HG03060 (cell line): ENCODE measurements around the gene CNFN.
A peak's percentile ranks its signal among the peaks of the same experiment; 100 is the strongest.

Source experiments
- ATAC-seq: cut with Tn5 transposase; IDR thresholded peaks from one replicate; pipeline ENCODE4 v1.9.1; 2021; ENCODE audit warnings: low read depth, moderate number of reproducible peaks; ENCODE audit not compliant: unreplicated experiment

CNFN gene

GRCh38 chr19:42410371-42410770 lies 20.3 kb upstream of the CNFN start:
- ATAC-seq: no peak

GRCh38 chr19:42409477-42409876 lies 19.4 kb upstream of the CNFN start:
- ATAC-seq: no peak

GRCh38 chr19:42407816-42408175 lies 17.7 kb upstream of the CNFN start:
- no peak for ATAC-seq

- ATAC-seq: no peak
Measured at GRCh38 chr19:42407085-42407815, 17.2 kb upstream of the CNFN start.

- no peak for ATAC-seq
Measured at GRCh38 chr19:42406111-42406510, 16.0 kb upstream of the CNFN start.

- ATAC-seq: no peak
Measured at GRCh38 chr19:42403586-42403985, 13.5 kb upstream of the CNFN start.

GRCh38 chr19:42402376-42403116 lies 12.4 kb upstream of the CNFN start:
- ATAC-seq: no peak

GRCh38 chr19:42401365-42402303 lies 11.5 kb upstream of the CNFN start:
- no peak for ATAC-seq

GRCh38 chr19:42400404-42400803 lies 10.3 kb upstream of the CNFN start:
- no peak for ATAC-seq

GRCh38 chr19:42397263-42398166 lies 7.4 kb upstream of the CNFN start:
- ATAC-seq: no peak

- peak; percentile 91 for ATAC-seq
Measured at GRCh38 chr19:42396381-42397262, 6.5 kb upstream of the CNFN start.

- ATAC-seq: no peak
Measured at GRCh38 chr19:42394751-42395150, 4.7 kb upstream of the CNFN start.

GRCh38 chr19:42392165-42392564 lies 2.1 kb upstream of the CNFN start:
- no peak for ATAC-seq

GRCh38 chr19:42388851-42389489 lies 1.1 kb downstream of the CNFN start:
- ATAC-seq: no peak

- ATAC-seq: no peak
Measured at GRCh38 chr19:42386974-42387707, 3.0 kb downstream of the CNFN start.

- ATAC-seq: no peak
Measured at GRCh38 chr19:42380155-42380554, 9.9 kb downstream of the CNFN start.

- ATAC-seq: no peak
Measured at GRCh38 chr19:42378225-42379215, 11.6 kb downstream of the CNFN start.
